NCI-H510A treated with DMSO at 0.1 percent for 48 hours (cell line): ENCODE data around the gene GPATCH4.
A peak's percentile ranks its signal among the peaks of the same experiment; 100 is the strongest.
"Not testable (repeated sequence)": the region's sequence is repeated elsewhere in the genome, so short reads cannot be mapped to it uniquely, and the experiment has no call there.

Experiments used
- DNase-seq: peaks from one replicate; lab custom pipeline; 2025; lab: John Stamatoyannopoulos, UW

Gene GPATCH4

DNA sequence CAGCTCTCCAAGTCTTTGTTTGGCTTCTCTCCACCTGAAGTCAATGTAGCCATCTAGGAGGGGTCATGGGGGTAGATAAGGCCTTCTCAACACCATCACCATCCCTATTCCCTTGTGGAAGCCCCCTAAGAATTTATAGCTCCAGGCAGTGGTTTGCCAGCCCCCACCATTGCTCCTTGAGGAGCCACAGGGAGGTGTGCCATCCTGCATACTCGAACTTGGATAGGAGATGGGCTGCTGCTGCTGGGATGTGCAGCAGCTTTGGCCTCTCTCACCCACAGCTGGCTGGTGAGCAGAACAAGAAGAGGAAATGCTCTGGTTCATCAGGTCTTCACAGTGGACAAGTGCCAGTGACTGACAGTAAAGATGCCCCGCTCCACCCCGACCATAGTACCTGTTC, 4.9 kb downstream of the GPATCH4 start:
- DNase-seq = no peak

DNA sequence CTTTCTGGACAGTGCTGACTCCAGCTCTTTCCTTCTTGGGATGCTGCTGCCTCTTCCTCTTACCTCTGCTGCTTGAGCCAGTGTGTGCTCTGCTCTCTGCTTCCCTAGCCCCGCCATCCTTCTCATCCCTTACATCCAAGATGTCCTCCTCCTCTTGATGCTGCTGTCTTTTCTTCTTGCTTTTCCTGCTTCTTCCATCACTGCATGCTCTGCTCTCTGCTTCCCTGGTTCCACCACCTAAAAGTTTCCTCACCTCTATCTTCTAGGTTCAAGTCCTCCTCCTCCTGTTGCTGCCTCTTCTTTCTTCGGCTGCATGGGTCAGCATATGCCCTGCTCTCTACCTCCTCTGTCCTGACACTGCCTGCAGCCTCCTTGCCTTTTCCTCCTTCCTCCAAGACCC, 6.3 kb downstream of the GPATCH4 start:
- DNase-seq = no peak

DNA sequence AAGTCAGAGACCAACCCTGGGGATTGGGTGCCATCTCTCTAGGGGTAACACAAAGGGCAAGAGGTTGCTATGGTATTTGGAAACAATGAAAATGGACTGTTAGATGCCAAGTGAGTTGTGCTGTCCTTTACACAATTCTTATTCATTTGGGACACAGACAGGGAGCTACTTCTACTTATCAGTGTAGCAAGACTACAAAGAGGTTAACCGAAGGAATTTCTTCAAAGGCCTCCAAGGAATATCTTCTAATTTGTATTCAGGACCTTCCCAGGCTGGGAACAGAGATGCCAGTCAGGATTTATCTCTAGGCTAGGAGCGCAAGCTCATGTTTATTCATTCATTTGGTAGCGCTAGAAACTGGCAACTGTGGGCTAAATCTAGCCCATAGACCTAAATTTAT, 7.1 kb downstream of the GPATCH4 start:
- DNase-seq = no peak

DNA sequence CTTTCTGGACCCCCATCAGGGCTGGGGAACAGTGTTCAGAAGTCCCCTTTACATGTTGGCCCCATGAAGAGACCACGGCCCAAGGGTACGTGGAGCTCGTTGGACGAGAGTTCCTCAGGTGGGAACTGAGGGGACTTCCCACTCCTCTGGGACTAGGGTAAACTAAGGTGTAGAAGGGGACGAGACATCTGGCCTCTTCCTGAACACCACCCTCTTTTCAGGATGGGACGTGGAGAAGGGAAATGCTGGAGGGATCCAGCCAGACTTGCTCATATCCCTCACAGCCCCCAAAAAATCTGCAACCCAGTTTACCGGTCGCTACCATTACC, 7.7 kb downstream of the GPATCH4 start:
- DNase-seq = no peak

DNA sequence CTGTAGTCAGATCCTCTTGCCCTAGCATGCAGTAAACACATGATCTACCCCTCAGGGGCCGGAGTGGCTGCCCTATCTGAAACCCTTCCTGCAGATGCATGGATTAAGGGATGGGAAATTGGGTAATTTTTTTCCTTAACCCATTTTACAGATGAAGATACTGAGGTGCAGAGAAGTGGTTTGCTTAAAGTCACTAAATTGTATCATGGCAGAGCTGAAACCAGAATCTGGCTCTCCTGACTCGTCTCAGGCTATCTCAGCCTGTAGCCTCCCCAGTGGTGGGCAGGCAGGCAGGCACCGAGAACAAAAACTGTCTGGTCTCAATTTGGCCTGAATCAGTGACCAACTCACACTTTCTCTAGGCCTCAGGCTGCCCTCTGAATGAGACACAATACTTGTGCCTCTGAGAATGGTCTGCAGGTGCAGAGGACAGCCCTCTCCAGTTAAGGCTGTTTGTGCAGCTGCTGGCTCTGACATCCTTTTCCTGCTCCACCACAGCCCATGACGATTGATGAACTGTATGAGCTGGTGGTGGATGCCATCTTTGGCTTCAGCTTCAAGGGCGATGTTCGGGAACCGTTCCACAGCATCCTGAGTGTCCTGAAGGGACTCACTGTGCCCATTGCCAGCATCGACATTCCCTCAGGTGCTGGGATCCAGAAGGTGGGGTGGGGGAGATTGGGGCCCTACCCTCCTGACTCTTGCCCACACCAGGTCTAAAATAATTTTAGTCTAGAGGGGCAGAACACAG, 8.2 kb downstream of the GPATCH4 start:
- peak; percentile 72 for DNase-seq

DNA sequence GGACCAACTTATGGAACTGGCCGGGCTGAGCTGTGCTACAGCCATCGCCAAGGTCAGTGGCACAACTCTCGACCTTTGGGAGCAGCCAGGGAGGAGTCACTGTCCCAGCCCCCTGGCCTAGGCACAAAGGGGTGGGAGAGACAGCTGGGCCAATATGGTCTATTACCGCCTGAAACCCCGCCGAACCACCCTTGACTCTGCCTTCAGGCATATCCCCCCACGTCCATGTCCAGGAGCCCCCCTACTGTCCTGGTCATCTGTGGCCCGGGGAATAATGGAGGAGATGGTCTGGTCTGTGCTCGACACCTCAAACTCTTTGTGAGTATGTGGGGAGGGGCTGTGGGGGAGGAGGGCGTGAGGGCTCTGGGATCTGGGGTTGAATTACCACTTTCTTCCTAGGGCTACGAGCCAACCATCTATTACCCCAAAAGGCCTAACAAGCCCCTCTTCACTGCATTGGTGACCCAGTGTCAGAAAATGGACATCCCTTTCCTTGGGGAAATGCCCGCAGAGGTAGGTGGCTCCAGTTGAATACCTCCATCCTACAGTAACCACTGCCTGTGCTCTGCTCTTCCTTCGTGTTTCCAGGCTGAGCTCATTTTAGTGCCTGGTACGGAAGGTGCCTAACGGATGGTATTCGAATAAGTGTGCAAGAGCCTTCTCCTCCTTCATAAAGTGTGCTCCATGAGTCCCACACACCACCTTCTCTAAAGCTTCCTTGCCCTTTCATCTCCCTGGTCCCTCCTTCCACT, 8.9 kb downstream of the GPATCH4 start:
- no peak for DNase-seq

DNA sequence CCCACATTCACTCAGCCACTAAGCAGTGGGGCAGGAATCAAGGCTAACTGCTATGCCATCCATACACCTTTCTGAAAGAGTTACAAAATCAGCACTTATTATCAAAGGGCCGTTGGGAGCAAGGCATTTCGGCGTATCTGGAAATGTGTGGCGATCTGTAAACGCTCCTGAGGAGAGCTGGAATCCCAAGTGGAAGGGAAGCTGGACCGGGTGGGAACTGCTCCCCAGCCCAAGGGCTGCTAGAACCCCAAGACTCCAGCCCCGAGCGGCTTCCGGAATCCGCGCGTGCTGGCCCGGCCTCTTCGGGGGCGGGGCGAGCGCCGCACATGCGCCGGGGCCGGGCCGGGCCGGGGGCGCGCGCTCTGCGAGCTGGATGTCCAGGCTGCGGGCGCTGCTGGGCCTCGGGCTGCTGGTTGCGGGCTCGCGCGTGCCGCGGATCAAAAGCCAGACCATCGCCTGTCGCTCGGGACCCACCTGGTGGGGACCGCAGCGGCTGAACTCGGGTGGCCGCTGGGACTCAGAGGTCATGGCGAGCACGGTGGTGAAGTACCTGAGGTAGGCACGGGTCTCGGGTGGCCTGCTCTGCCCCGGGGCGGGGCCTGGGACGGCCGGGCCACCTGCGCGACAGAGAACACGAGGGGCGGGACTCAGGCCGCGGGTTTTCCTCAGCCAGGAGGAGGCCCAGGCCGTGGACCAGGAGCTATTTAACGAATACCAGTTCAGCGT, 9.7 kb downstream of the GPATCH4 start, which contains the start of gene NAXE:
TSS of gene NAXE (plus strand) at position 345 of the 726 bp plus-strand sequence. CDS start at position 374, 29 bp downstream.
- DNase-seq = peak; percentile 91

DNA sequence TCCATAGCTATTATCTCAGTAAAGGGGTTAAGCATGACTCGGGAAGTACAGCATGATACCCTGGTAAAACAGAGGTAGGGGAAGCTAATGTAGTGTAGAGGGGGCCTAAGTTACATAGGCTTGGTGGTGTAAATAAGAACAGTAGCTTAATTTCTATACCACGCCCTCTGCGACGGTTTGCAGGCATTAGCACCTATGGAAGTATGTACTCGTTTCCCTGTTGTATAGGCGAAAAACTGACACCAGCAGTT, 10.2 kb downstream of the GPATCH4 start:
- peak; percentile 91 for DNase-seq

DNA sequence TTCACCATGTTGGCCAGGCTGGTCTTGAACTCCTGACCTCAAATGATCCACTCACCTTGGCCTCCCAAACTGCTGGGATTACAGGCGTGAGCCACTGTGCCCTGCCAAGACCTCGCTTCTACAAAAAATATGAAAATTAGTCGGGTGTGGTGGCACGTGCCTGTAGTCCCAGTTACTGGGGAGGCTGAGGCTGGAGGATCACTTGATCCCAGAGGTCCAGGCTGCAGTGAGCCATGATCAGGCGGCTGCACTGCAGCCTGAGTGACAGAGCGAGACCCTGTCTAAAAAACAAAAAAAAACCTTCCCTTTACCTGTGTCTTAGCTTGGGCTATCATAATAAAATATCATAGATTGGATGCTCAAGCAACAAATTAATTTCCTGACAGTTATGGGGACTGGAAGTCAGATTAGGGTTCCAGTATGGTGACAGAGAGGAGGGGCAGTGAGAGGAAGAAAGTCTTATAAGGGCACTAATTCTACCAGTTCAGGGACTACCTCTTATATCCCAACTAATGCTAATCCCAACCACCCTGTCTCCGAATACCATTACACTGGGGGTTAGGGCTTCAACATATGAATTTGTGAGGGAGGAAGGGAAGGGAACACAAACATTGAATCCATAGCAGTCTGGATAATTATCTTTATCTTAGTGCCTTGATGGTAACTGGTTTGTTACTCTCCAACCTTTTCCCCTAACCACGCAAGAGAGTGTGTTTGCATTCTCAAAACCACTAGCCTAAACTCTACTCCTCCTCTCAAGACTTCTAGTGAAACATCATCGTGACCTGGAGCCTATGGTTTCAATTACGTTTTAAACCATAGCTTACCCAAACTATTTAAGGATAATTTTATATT, 10.7 kb downstream of the GPATCH4 start:
- no peak for DNase-seq

DNA sequence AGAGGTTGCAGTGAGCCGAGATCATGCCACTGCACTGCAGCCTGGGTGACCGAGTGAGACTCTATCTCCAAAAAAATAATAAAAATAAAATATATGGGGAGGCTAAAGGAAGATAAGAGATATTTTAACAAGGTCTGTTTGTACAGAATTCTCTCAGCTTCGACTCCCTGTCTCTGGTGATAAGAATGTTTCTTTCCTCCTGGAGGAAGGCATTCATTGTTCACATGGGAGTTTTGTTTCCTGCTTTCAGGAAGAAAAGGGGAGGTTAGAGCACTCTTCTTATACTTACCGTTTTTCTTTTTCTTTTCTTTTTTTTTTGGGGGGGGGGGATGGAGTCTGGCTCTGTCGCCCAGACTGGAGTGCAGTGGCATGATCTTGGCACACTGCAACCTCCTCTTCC, 11.7 kb downstream of the GPATCH4 start:
- DNase-seq = no peak

DNA sequence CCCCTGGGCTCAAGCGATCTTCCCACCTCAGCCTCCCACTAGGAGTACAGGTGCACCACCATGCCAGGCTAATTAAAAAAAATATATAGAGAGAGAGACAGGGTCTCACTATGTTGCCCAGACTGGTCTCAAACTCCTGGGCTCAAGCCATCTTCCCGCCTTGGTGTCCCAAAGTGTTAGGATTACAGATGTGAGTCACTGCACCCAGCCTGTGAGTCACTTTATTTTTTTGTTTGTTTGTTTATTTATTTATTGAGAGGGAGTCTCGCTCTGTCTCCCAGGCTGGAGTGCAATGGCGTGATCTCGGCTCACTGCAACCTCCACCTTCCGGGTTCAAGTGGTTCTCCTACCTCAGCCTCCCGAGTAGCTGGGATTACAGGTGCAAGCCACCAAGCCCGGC, 13.4 kb downstream of the GPATCH4 start:
- not testable (repeated sequence) for DNase-seq

DNA sequence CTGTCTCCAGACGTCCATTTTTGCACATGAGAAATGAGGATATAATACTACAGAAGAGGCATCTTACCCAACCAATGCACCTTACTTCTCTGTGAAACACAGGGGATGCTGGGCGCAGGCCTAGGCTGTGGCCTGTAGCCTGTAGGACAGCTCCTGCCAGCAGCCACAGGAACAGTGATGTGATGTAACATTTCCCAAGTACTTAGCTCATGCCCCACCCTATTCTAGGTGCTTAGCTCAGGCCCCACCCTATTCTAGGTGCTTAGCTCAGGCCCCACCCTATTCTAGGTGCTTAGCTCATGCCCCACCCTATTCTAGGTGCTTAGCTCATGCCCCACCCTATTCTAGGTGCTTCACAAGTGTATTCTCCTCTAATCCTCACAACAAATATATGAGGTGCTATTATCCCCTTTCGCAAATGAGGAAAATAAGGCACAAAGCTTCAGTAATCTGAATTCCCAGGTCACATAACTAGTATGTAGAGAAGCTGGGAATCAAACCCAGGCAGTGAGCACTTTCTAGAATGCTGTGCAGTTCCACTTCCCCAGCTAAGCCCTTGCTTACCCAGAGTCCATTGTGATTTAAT, 14.3 kb downstream of the GPATCH4 start:
- DNase-seq = no peak

DNA sequence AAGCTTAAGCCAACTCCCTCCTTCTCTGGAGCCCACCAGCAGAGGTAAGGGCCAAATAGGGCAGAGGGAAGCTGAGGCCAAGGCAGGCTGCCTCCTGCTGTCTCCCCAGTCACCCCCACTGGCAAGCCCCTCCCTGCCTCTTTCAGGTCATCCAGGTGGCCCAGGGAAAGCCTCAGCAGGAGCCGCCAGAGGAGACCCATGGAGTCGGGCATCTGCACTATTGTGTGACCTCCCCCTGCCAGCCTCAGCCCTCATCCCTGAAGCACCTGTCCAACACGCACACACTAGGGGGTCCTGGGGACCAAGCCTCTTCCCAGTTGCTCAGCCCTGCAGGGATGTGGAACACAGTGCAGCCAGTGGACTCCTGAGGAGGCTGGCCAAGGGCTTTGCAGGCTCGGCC, 15.0 kb downstream of the GPATCH4 start:
- DNase-seq = no peak

DNA sequence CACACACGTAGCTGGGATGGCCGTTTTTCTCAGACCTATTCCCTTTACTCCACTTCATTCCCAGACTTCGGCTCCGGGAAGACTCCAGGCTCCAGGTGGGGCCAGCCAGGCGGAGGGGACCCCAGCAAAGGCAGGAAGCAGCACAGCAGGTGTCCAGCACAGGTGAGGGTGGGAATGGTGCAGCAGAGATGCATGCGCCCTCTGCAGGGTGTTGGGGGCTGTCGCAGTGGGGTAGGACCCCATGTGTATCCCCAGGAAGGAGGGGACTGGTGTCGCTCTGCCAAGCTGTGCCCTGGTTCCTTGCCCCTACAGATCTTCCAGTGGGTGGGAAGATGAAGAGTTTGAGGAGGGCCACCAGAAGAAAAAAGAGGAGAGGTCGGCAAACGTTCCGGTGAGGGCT, 16.5 kb downstream of the GPATCH4 start:
- peak; percentile 55 for DNase-seq

DNA sequence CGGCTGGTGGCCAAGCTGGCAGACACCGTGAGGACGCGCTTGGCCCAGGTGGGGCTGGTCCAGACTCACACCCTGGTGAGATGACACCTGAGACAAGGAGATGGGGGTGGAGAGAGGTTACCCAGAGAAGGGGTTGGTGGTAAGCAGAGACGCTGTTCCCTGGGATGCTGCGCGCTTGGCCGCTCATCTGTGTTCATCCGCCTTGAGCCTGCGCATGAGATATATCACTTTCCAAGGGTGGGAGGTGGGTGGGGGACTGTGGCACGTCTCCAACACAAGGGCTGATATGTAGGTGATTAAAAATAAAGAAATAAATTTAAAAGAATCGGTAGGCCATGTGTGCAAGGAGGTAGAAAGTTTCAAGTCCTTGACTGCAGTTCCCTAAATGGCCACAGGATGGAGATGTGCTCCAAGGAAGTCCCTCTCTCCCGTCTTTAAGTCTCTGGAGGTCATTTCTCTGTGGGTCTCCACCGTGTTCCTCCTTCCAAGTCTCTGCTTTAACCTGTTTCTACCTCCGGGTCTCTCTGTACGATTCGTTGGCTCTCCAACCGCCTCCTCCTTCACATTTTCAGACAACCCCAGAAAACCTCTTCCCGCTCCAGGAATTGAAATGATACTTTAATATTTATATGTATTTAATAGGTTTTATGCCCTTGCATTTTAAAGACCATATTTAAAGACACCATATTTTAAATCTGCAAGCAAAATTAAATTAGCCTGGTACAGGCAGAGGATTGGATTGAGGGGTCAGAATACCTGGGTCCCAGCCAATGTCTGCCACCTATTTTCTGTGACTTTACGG, 17.3 kb downstream of the GPATCH4 start:
- DNase-seq = peak; percentile 87

DNA sequence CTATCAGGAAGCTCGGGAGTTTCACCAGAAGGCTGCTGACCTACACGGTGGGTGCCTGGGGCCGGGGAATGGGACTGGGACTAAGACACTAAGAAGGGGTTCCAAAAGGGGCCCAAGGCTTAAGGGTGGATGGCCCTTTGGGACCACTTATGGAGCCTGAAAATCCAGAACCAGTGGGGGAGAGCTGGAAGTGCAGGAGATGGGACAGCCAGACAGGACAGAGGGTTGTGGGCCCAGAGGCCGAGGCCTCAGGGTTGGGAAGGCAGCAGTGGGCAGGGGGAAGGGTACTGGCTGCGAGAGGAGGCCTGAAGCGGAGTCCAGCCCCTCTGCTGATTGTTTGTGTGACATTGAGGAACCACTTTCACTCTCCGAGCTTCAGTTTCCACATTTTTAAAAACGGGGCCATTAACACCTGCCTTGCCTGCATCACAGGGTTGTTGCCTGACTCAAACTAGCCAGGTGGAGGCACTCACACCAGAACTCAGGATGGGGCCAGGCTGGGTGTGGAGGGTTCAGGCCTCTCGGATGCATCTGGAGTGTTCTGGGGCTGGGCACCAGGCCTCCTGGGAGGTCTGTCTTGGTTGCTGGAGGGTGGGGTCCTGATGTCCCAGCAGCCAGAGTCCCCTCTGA, 18.8 kb downstream of the GPATCH4 start:
- no peak for DNase-seq

DNA sequence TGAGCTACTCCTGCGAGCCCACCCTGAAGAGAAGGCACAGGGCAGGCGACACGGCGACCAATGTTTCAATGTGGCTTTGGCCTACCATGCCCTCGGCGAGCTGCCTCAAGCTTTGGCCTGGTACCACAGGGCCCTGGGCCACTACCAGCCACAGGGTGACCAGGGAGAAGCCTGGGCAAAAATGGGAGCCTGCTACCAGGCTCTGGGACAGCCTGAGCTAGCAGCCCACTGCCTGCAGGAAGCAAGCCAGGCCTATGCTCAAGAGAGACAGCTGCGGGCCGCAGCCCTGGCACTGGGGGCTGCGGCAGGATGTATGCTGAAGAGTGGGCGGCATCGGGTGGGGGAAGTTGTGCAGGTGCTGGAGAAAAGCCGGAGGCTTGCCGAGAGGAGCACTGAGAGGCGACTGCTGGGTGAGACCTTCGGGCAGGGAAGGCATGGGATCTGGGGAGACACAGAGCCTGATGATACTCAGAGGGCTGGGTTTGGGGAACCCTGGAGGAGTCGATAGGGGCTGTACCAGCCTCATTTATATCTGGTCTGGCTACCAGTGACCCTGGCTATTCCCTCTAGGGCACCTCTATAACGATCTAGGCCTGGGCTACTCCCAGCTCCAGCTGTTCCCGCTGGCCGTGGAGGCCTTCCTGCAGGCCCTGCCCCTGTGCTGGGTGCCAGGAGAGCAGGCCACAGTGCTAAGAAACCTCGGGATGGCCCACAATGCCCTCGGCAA, 19.5 kb downstream of the GPATCH4 start:
- DNase-seq = no peak

DNA sequence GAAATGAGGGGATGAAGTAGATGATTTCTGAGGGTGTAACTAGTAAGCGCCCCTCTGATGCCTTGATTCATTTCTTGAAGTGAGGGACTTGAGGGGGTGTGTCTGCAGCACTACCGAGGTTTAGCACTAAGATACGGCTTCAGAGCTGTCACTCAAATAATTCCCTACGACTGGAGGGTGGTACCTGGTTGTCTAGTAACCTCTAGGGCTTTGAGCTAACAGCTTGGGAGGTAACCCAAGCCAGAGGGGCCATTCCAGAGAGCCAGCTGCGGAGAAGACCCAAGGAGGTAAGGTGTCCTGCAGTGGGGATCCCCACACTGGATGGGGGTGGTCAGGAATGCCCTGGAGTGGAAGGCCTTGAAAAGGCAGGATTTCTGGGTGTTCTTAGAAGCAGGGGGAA, 21.8 kb downstream of the GPATCH4 start, which contains the start of gene TTC24:
TSS of gene TTC24 (plus strand) at position 252 of the 400 bp plus-strand sequence. CDS start 1,642 bp downstream, outside the sequence.
- no peak for DNase-seq

DNA sequence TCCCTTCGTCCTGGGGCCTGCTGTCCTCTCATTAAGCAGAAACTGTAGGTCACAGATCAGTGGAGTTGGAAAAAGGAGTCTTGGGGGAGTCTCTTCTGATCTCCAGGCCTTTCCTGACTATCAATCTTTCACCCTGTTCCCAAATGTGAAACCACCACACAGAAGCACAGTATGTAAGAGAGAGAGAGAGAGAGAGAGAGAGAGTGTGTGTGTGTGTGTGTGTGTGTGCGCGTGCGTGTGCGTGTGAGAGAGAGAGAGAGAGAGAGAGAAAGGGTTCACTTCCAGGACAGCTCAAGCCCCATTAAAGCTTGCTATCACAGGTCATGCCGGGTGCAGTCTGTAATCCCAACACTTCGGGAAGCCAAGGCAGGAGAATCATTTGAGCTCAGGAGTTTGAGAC, 23.2 kb downstream of the GPATCH4 start:
- no peak for DNase-seq

DNA sequence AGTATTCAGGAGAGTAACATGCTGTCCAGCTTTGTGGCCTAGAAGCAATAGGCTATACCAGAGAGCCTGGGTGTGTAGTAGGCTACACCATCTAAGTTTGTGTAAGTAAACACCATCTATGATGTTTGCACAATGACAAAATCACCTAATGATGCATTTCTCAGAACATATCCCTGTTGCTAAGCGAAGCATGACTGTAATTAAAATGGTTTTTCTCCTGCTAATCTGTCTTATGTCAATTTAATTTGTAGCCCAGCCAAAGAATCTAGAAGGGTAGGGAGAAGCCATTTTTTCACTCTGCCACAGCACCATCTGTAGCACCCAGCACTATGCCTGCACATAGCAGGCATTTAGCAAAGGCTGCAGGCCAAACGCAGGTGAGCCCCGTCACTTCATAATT, 23.7 kb downstream of the GPATCH4 start:
- DNase-seq = no peak
